NCI-H69 (cell line): ENCODE measurements around the gene MDC1.
"Not testable (repeated sequence)": the region's sequence is repeated elsewhere in the genome, so short reads cannot be mapped to it uniquely, and the experiment has no call there.

Experiments used
- DNase-seq: peaks from one replicate; lab custom pipeline; 2025; lab: John Stamatoyannopoulos, UW

The MDC1 gene

GRCh38 chr6:30725713-30726505, 8.8 kb upstream of the MDC1 start:
- DNase-seq, result peak; percentile 58

- DNase-seq, result peak; percentile 42
These were observed 8.0 kb upstream of the MDC1 start for GRCh38 chr6:30724906-30725667.

DNA sequence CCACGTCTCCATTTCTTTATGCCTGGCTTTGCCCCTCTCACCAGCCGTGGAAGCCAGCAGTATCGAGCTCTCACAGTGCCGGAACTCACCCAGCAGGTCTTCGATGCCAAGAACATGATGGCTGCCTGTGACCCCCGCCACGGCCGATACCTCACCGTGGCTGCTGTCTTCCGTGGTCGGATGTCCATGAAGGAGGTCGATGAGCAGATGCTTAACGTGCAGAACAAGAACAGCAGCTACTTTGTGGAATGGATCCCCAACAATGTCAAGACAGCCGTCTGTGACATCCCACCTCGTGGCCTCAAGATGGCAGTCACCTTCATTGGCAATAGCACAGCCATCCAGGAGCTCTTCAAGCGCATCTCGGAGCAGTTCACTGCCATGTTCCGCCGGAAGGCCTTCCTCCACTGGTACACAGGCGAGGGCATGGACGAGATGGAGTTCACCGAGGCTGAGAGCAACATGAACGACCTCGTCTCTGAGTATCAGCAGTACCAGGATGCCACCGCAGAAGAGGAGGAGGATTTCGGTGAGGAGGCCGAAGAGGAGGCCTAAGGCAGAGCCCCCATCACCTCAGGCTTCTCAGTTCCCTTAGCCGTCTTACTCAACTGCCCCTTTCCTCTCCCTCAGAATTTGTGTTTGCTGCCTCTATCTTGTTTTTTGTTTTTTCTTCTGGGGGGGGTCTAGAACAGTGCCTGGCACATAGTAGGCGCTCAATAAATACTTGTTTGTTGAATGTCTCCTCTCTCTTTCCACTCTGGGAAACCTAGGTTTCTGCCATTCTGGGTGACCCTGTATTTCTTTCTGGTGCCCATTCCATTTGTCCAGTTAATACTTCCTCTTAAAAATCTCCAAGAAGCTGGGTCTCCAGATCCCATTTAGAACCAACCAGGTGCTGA, 7.0 kb upstream of the MDC1 start:
- peak; percentile 30 for DNase-seq

- not testable (repeated sequence) for DNase-seq
These were observed 6.2 kb upstream of the MDC1 start for GRCh38 chr6:30723159-30723842.

- DNase-seq, result peak; percentile 80
These were observed 5.4 kb upstream of the MDC1 start for GRCh38 chr6:30722280-30723112.

DNA sequence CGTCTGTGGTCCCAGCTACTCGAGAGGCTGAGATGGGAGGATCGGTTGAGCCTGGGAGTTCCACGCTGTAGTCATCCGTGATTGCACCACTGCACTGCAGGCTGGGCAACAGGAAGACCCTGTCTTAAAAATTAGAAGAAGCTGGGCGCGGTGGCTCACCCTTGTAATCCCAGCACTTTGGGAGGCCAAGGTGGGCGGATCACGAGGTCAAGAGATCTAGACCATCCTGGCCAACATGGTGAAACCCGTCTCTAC, 4.9 kb upstream of the MDC1 start:
- DNase-seq, result peak; percentile 41

DNA sequence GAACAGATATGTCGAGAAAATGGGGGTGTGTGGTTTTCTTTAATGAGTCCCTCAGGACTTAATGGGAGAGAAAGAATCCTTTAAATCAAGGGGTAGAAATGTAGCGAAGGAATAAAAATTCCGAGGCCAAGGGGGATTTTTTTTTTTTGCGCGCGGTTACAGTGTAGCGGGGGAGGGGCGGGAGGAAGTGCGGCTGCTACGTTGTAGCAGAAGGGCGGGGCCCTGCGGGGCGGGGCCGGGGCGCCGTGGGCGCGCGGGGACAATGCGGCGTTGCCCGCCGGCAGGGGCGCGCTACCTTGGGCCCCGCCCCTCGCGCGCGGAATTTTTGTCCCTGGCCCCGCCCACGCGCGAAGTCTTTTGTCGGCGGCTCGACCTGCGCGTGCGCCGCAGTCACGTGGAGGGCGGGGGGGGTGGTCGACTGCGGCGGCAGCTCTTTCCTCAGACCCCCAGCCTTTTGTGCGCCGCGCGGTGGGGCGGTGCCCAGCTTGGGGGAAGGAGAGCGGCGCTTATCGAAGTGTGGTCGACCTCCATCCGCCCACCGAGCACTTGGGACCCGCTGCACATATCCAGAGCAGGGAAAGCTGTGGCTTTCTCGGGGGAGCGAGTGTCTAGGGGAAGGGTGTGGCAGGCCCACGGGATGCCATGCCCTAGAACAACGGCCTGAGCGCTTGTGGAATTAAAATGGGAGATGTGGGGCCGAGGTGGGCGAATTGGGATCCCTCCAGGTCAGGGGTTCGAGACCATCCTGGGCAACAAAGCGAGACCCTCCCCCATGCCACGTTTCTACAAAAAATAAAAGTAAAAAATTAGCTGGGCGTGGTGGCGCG, 4.3 kb upstream of the MDC1 start:
- peak; percentile 97 for DNase-seq

DNA sequence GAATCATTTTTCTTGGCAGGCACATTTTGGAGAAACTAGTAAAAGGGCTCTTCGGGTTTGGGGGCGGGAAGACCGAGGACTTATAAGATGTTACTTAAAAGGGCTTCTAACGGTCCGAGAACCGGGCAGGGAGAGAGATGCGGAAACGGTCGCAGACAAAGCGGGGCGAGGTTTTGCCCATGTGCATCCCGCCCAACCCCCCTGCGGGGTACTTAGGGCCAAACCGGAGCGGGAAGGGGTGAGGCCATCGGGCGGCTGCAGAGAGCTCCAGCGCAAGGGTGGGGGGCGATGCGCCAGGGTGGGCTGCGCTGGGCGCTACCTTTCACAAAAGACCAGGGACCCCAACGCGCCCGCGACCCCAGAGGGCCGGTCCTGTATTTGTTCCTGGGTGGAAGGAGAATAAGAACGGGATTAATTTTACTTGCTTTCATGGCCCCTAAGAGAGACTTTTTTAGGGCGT, 3.7 kb upstream of the MDC1 start:
- DNase-seq, result peak; percentile 94

GRCh38 chr6:30719791-30720737, 3.0 kb upstream of the MDC1 start, which contains the start of gene TUBB:
Gene TUBB (plus strand): TSS chr6:30720352. CDS start chr6:30720507, 155 bp downstream.
- DNase-seq, result peak; percentile 99

- peak; percentile 63 for DNase-seq
These were observed 2.3 kb upstream of the MDC1 start for GRCh38 chr6:30719356-30719755.

DNA sequence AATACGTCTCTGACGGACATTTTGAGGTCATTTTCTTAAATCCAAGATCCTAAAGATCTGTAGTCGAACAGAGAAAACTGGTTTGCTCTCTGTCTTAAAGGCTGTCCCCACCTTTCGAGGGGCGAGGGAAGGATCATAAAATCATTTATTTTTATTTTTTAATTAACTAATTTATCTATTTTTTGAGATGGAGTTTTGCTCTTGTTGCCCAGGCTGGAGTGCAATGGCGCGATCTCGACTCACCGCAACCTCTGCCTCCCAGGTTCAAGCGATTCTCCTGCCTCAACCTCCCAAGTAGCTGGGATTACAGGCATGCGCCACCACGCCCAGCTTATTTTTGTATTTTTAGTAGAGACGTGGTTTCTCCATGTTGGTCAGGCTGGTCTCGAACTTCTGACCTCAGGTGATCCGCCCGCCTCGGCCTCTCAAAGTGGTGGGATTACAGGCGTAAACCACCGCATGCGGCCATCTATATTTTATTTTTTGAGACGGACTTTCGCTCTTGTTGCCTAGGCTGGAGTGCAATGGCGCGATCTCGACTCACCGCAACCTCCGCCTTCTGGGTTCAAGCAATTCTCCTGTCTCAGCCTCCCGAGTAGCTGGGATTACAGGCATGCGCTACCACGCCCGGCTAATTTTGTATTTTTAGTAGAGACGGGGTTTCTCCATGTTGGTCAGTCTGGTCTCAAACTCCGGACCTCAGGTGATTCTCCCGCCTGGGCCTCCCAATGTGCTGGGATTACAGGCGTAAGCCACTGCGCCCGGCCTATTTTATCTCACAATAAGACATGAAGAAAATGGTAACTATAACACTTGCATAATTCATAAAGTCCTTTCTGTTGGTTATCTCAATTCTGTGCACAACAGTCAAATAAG, 1.0 kb upstream of the MDC1 start:
- not testable (repeated sequence) for DNase-seq

DNA sequence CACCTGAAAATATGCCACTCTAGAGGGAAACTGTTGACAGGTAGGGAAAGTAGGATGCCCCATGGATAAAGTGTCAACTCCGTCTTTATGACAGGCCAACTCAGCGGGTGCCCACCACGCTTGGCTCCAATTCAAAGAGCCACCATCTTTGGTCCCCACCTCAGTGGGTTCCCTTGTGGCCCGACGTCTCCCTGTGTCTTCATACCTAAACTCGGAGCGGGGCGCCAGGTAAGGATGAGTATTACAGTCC, 277 bp downstream of the MDC1 start:
- DNase-seq, result no peak

- no peak for DNase-seq
These were observed 2.8 kb downstream of the MDC1 start for GRCh38 chr6:30714263-30714662.

GRCh38 chr6:30712441-30712945, 4.6 kb downstream of the MDC1 start:
- DNase-seq, result no peak

DNA sequence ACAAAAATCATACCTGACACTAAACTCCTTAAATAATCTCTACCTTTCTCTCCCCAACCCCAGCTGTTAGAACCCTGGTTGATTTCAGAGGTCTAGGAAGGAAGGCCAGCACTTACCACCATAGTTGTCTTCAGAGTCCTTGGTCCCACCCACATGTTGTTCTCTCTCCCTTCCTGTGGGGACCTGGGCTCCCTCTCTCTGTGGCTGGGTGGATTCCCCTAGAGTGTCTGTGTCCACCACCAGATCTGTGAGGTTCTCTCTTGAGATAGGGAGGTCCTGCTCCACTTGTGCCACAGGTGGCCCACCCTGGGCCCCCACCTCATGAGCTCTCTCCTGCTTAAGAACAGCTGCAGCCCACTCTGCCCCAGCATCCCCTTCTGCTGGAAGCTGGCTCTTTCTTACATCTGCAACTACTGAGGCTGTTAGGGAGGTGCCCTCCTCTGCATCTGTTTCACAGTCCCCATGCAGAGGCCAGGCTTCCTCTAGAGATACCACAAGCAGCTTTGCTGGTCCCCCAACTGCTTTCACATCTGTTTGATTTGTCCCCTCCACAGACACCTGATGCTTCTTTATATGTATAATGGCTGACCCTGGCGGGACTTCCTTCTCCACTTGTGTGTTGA, 5.2 kb downstream of the MDC1 start:
- DNase-seq, result no peak

GRCh38 chr6:30709101-30709868, 7.8 kb downstream of the MDC1 start:
- no peak for DNase-seq
